H7 (cell line): ENCODE data around the gene RNGTT. TPM values are rescaled to one million over a fixed set of nuclear protein-coding genes. Genes with fewer than 3 reads are reported as not detected.
A peak's percentile ranks its signal among the peaks of the same experiment; 100 is the strongest.

Experiments
- DNase-seq: peaks from one replicate; pipeline ENCODE4 v3.0.0; 2012
- H3K27me3 ChIP-seq: 2 replicates; pipeline ENCODE4 v1.6.0; 2011; ENCODE audit warnings: mild to moderate bottlenecking, low read length; ENCODE audit not compliant: control insufficient read depth, insufficient read depth
- H3K36me3 ChIP-seq: replicated peaks from 2 replicates; pipeline ENCODE4 v1.5.1; 2011; ENCODE audit warnings: low read length; ENCODE audit not compliant: control insufficient read depth, insufficient read depth
- H3K4me3 ChIP-seq: 2 replicates; pipeline ENCODE4 v1.5.1; 2011; ENCODE audit warnings: low read depth, mild to moderate bottlenecking, control low read depth, low read length, moderate library complexity; ENCODE audit not compliant: insufficient read depth
- total RNA-seq: library from RNA; depleted of rRNA; stranded (reverse); fragments of >200 nt; shearing (Covaris generic); gene quantifications from 2 replicates; pipeline ENCODE4 v1.2.3, GENCODE V29; 2014

RNGTT gene
- total RNA-seq, 1 experiment from 2014 or later = 26.9 TPM

GRCh38 chr6:88651400-88651799, 312.0 kb downstream of the RNGTT start:
- no peak overlapping the region for H3K4me3 ChIP-seq
- no peaks in the 10 kb centered on the region for H3K27me3 ChIP-seq
- DNase-seq = no peak
- no peaks in the 10 kb centered on the region for H3K36me3 ChIP-seq

GRCh38 chr6:88650979-88651378, 312.4 kb downstream of the RNGTT start:
- Histone ChIP-seq H3K27me3 (no peaks in the 10 kb centered on the region), H3K36me3 (no peaks in the 10 kb centered on the region), H3K4me3 (no peak overlapping the region)
- DNase-seq = no peak

DNA sequence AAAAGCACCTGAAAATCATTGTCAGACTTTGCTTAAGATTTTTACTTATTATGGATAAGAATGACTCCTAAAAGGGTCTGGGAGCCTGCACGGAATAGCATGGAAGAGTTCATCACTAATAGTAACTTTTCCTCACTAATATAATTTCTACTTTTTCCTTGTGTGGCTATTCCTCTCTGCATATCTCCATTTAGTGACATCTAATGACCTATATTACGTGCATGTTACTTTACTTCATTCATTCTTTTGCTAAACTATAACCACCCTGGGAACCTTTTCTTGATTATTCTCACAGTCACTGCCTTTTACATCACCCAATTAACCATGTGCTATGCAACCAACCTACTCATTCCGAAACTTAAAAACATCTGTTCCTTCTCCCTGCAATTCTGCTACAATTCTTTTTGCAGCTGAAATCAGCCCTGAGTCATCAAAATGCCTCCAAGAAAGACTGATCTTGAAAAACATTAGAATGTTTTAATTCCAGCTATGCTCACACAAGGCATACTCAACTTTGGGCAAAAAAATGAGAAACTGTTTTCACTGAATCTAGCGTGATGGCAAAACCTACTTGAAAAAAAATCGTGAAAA, 313.3 kb downstream of the RNGTT start:
- DNase-seq = no peak
- Histone ChIP-seq H3K4me3 (no peak overlapping the region), H3K36me3 (no peaks in the 10 kb centered on the region), H3K27me3 (no peaks in the 10 kb centered on the region)

DNA sequence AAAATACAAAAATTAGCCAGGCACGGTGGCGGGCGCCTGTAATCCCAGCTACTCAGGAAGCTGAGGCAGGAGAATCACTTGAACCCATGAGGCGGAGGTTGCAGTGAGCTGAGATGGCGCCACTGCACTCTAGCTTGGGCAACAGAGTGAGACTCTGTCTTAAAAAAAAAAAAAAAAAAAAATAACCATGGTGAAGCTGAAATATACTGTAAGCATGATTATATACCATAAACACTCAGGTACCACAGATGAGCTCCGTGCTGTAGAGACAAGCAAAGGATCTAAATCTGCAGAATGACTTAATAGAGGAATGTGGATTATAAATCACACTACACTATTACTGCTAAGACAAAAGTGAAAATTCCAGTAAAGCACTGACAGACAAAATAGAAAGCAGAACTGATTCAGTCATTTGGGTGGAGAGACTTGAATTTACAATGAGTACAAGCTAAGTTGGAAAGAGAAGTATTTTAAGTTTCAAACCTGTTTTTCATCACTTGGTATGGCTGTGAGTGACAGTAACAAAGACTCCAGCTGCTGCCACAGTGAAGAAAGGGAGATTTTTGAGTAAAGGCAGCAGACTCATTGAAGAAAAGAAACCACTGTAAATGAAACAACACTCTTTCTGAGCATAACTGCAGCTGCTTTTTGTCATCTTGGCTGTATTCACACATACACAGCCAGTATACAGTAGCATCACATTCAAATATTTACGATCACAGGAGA, 322.1 kb downstream of the RNGTT start:
- H3K27me3 ChIP-seq = no peaks in the 10 kb centered on the region
- DNase-seq = no peak
- H3K4me3 ChIP-seq = no peak overlapping the region
- H3K36me3 ChIP-seq = no peaks in the 10 kb centered on the region

DNA sequence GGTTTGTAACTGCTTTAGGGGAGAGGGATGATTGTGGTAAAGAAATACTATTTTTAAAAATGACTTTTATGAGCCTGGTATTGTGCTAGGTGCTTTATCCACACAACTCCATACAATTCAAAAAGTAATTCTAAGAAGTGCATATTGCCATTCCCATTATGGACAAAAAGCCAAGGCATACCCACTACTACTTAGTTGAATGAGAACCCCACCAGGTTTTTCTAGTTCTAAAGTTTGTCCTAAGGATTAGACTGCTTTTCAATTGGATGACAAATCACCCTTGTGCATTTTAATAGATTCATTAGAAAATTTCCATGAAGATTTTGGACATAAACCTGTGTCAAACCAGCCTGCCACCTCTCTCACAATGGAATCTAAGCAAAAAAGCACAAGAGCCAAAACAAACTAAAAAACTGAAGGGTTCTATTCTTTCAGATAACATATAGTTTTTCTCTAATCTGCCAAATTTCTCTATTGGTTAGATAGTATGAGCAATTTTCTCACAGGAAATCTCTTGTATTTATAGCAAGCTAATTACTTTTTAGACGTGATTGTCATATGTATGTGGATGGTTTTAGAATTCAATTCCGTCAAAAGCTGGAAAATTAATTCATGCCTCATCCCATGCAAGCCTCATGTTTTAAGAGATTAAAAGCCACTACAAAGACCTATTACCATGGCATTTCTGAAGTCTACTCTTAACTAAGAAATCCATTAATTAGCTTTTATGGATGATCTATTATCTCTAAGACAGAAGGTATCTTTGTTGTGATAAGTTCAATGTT, 325.5 kb downstream of the RNGTT start:
- Histone ChIP-seq H3K4me3 (no peak overlapping the region), H3K27me3 (no peaks in the 10 kb centered on the region), H3K36me3 (no peaks in the 10 kb centered on the region)
- no peak for DNase-seq

DNA sequence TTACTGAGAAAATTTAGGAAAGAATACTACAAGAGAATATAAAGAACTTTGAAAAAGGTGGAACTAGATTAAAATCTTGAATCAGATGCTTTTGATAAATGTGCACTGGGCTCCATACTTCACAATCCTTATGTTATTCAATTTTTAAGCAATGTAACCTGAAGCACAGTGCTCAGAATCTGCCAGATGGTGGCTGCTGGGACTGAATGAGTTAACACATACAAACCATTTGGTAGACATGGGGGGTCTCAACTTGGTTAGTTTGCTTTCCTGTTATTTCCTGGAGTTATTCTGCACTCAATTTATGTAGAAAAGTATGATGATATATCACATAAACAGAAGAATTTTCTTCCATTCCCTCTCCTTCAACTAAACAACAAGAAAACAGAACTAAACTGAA, 326.5 kb downstream of the RNGTT start:
- no peaks in the 10 kb centered on the region for H3K36me3 ChIP-seq
- H3K27me3 ChIP-seq = no peaks in the 10 kb centered on the region
- H3K4me3 ChIP-seq = no peak overlapping the region
- no peak for DNase-seq

DNA sequence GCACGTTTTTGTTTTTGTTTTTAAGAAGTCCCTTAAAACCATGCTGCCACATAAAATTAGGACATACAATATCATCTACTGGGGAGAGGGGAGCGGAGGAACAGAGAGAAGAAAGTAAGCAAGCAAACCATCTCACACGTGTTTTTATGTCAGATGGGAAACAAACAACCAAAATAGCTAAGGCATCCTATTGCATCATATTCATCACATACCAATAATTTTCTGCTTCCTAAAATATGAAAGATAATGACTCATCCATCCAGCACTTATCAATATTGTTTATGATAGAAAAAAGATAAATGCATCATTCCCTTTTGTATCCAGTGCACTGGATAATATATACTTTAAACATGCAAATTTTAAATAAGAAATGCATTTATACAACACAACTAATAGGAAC, 329.6 kb downstream of the RNGTT start:
- H3K36me3 ChIP-seq = no peaks in the 10 kb centered on the region
- no peak for DNase-seq
- H3K4me3 ChIP-seq = no peak overlapping the region
- no peaks in the 10 kb centered on the region for H3K27me3 ChIP-seq

- DNase-seq = no peak
- no peaks in the 10 kb centered on the region for H3K36me3 ChIP-seq
- H3K4me3 ChIP-seq = no peak overlapping the region
- no peaks in the 10 kb centered on the region for H3K27me3 ChIP-seq
These were observed 331.6 kb downstream of the RNGTT start for GRCh38 chr6:88631830-88632229.

DNA sequence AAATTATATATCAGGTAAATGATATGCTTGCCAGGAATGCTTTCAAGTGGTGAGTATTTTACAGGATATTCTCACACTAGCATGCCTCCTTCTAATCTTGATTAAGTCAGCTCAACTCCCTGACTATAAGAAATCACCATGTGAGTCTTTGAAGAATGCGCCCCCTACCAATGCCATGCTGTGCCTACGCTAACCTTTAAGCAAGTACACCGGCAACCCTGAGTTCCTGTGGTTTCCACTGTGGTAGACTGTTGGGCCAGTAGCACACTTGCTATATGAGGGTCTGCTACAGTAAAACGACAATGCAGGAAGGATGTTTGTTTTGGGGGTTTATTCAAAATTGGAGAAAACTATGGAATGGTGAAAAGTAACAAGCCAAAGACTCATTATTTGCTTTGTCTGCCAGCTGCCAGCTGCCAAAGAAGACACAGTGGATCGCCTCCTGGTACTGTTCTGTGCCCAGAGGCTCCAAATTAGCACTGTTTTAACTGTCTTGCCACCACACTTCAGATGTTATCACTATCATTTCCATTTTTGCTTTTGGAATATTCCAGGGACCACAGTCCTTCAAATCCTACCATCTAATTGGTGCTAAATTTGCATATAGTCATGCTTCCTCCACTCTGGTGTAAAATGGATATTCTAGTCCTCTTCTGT, 333.5 kb downstream of the RNGTT start:
- H3K27me3 ChIP-seq = no peaks in the 10 kb centered on the region
- DNase-seq = peak; percentile 23
- H3K36me3 ChIP-seq = no peaks in the 10 kb centered on the region
- H3K4me3 ChIP-seq = no peak overlapping the region

DNA sequence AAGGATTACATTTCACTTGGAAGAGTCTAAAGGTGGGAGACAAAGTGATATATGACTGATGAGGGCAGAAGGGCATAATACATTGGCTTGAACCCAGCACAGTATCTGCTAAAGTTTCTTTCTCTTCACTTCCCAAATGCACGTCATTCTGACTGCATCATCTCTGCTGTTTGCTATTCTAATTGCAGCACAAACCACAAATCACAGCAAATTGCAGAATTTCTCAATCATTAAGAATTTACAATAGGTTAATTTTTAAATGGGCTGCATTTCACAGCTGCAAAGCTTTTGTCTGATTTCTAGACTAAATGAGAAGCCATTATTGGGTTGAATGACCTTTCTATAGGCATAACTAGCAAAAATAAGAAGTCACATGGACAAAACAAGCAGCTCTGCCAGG, 337.0 kb downstream of the RNGTT start:
- DNase-seq = no peak
- Histone ChIP-seq H3K27me3 (no peaks in the 10 kb centered on the region), H3K4me3 (no peak overlapping the region), H3K36me3 (no peaks in the 10 kb centered on the region)

GRCh38 chr6:88623531-88623930, 339.9 kb downstream of the RNGTT start:
- no peak for DNase-seq

DNA sequence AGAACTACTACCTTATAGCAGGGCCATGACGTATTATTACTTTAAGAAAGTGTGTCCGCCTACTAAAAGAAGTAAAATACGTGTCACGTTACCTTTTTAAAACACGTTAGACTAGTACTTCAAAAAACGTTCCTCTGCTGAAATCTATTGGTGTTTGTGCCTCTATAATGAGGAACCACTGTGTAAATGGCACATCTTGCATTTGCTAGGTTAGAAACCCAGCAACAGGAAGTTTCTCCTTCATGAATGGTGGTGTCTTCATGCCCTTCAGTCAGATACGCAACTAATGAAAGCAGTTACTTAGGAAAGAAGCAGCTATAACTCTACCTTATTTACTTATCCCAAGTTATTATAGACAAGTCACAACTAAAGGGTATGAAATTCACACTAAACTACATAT, 343.5 kb downstream of the RNGTT start:
- DNase-seq = no peak
- no peak overlapping the region for H3K4me3 ChIP-seq
- H3K27me3 ChIP-seq = no peaks in the 10 kb centered on the region
- no peaks in the 10 kb centered on the region for H3K36me3 ChIP-seq

More at GRCh38 chr6:88623531-88623930, 339.9 kb downstream of the RNGTT start:
- Histone ChIP-seq H3K4me3 (no peak overlapping the region), H3K36me3 (no peaks in the 10 kb centered on the region), H3K27me3 (no peaks in the 10 kb centered on the region)

DNA sequence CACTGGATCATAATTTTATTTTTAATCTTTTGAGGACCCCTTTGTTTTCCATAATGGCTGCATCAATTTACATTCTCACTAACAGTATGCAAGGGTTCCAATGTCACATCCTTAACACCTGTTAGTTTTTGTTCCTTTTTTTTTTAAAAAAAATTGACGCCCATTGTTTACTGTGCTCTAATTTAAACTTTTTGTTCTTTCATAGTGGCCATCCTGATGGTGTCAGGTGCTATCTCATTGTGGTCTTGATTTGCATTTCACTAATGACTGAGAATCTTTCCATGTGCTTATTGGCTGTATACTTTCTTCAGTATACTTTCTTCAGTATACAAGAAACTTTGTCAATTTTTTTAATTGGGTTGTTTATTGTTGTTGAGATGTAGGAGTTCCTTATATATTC, 347.0 kb downstream of the RNGTT start:
- no peak overlapping the region for H3K4me3 ChIP-seq
- no peaks in the 10 kb centered on the region for H3K36me3 ChIP-seq
- H3K27me3 ChIP-seq = no peaks in the 10 kb centered on the region
- DNase-seq = no peak

- no peak overlapping the region for H3K4me3 ChIP-seq
- no peaks in the 10 kb centered on the region for H3K36me3 ChIP-seq
- no peak for DNase-seq
- H3K27me3 ChIP-seq = no peaks in the 10 kb centered on the region
These were observed 349.0 kb downstream of the RNGTT start for GRCh38 chr6:88614316-88614877.
